ENCODE data around the gene HID1. TPM values are rescaled to one million over a fixed set of nuclear protein-coding genes. Genes with fewer than 3 reads are reported as not detected.
A peak's percentile ranks its signal among the peaks of the same experiment; 100 is the strongest.

HID1 gene
- total RNA-seq (10 to 100 TPM in 2 of 7 donors, 1 to 10 TPM in 5; 1.8 to 21.6 (median 5.2) TPM), polyA plus RNA-seq (1 to 10 TPM; 4.1 to 7.2 TPM)
- long read RNA-seq, donor 1, partial matches to known transcripts, result 6 of 8 reads
- long read RNA-seq, donor 1, other reads (novel, unspliced or antisense), result 1 of 8 reads
- long read RNA-seq, donor 2, partial matches to known transcripts, result 0 of 3 reads
- long read RNA-seq, donor 2, other reads (novel, unspliced or antisense), result 0 of 3 reads
- long read RNA-seq, donor 3, transcript HID1-202 (19 exons, 3,271 nt), result major isoform, 5 of 9 reads
- long read RNA-seq, donor 3, partial matches to known transcripts, result 2 of 9 reads
- long read RNA-seq, donor 3, other reads (novel, unspliced or antisense), result 1 of 9 reads

GRCh38 chr17:74972107-74972972, at the start of gene HID1:
Gene HID1, minus strand, starts transcription at chr17:74972759. Its CDS starts 103 bp downstream, at chr17:74972656.
- H3K4me1 ChIP-seq (ENCODE audit: insufficient read depth), result peaks cover 7% of the 10 kb centered on the region
- intact Hi-C loops (cut with DNase I), result no loop called here
- peak within 1 kb of the TSS; percentile 44 for H3K4me3 ChIP-seq
- peak; percentile 47 to 72 (median 64) for DNase-seq
- no peak within 1 kb of the TSS for H3K27ac ChIP-seq
- H3K9me3 ChIP-seq, result no peaks in the 10 kb centered on the region
- H3K27me3 ChIP-seq, result no peaks in the 10 kb centered on the region
- TF ChIP-seq CTCF (IDR thresholded peaks at IDR 0.05) (no peak), EP300 (IDR thresholded peaks at IDR 0.05) (no peak), POLR2A (IDR thresholded peaks at IDR 0.05) (no peak)
- WGBS, 3 donors, result 1 to 2% (median 1%) methylated on average over 86 to 95 of the region's 95 CpGs
- H3K36me3 ChIP-seq, result no peaks in the 10 kb centered on the region

- 88 to 91% (median 89%) methylated on average over 19 of the region's 19 CpGs for WGBS, 3 donors
- no peak for DNase-seq
- H3K9me3 ChIP-seq, result no peaks in the 10 kb centered on the region
- no peaks in the 10 kb centered on the region for H3K4me1 ChIP-seq (ENCODE audit: insufficient read depth)
- no peak overlapping the region for H3K27ac ChIP-seq
- no peaks in the 10 kb centered on the region for H3K36me3 ChIP-seq
- H3K27me3 ChIP-seq, result no peaks in the 10 kb centered on the region
- intact Hi-C loops (cut with DNase I), result no loop called here
- no peak overlapping the region for H3K4me3 ChIP-seq
- TF ChIP-seq CTCF (IDR thresholded peaks at IDR 0.05) (no peak), POLR2A (IDR thresholded peaks at IDR 0.05) (no peak), EP300 (IDR thresholded peaks at IDR 0.05) (no peak)
Observed at GRCh38 chr17:75020331-75021110, 48.0 kb upstream of the HID1 start.

- WGBS, 3 donors, result 90 to 93% (median 92%) methylated on average over 3 of the region's 3 CpGs
- intact Hi-C loops (cut with DNase I), result loop anchor here in 1 of 4 donors (10.0 kb wide), 1 partner anchor 55 kb away; no protein-coding TSS in a partner anchor
- no peaks in the 10 kb centered on the region for H3K36me3 ChIP-seq
Observed at GRCh38 chr17:75019710-75020109, 47.2 kb upstream of the HID1 start.

More at GRCh38 chr17:75019710-75020109, 47.2 kb upstream of the HID1 start:
- Histone ChIP-seq H3K9me3 (no peaks in the 10 kb centered on the region), H3K27ac (no peak overlapping the region), H3K4me3 (no peak overlapping the region), H3K27me3 (no peaks in the 10 kb centered on the region), H3K4me1 (ENCODE audit: insufficient read depth) (no peaks in the 10 kb centered on the region)
- TF ChIP-seq EP300 (IDR thresholded peaks at IDR 0.05) (no peak), POLR2A (IDR thresholded peaks at IDR 0.05) (no peak), CTCF (IDR thresholded peaks at IDR 0.05) (no peak)
- no peak for DNase-seq
